A549 (cell line): ENCODE data around the gene VAV3.

Source experiments
- BHLHE40 ChIP-seq: IDR thresholded peaks from 2 replicates; pipeline ENCODE4 v1.6.1; 2012; ENCODE audit warnings: low read depth, low read length, inconsistent platforms
- CHD4 ChIP-seq: fragments of 200-600 bp; sonication (generic); IDR thresholded peaks from 2 replicates; pipeline ENCODE4 v1.6.1; 2016; ENCODE audit warnings: antibody characterized with exemption, mild to moderate bottlenecking, borderline replicate concordance
- CTCF ChIP-seq: fragments of >200 bp; sonication (Bioruptor Twin); formaldehyde crosslinking; IDR thresholded peaks from 3 replicates; pipeline ENCODE4 v1.5.1; 2016
- GATA3 ChIP-seq: IDR thresholded peaks from 2 replicates; pipeline ENCODE4 v1.6.1; 2012; ENCODE audit warnings: borderline replicate concordance
- MAX ChIP-seq: IDR thresholded peaks from 2 replicates; pipeline ENCODE4 v1.6.1; 2012
- MYC ChIP-seq: IDR thresholded peaks from 2 replicates; pipeline ENCODE4 v1.6.1; 2012; ENCODE audit warnings: mild to moderate bottlenecking, inconsistent platforms, low read length, improper control_type of control experiment, borderline replicate concordance
- NR3C1 ChIP-seq: fragments of >200 bp; sonication (Bioruptor Twin); formaldehyde crosslinking; IDR thresholded peaks from 3 replicates; pipeline ENCODE4 v1.6.1; 2017
- POLR2A ChIP-seq: IDR thresholded peaks from 2 replicates; pipeline ENCODE4 v1.6.1; 2012; ENCODE audit warnings: mild to moderate bottlenecking, low read length
- SMC3 ChIP-seq: fragments of >200 bp; sonication (Bioruptor Twin); formaldehyde crosslinking; IDR thresholded peaks from 3 replicates; pipeline ENCODE4 v1.6.1; 2018; ENCODE audit warnings: inconsistent platforms
- TF ChIP-seq, protein P1 (sequence below): fragments of >200 bp; sonication (Bioruptor Twin); formaldehyde crosslinking; IDR thresholded peaks from 3 replicates; pipeline ENCODE4 v1.6.1; 2016

DNA sequence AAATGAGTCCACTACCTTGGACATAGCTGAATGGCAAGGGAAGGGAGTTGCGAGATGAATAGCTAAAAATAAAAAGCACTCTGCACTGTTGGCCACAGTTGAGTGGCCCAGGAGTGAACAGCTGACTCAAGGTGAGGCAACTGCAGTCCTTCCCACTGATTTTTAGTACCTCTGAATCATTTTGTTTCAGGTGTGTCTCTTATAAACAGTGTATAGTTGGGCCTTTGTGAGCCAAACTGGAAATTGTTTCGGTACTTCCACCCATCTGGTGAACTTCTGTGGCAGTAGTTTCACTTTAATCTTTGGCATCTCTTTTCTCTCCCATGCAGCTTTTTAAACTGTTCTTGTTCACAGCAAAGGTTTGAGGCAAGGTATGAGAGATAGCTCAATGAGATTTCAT, 122.7 kb downstream of the VAV3 start:
- TF ChIP-seq CTCF = no peak
- TF ChIP-seq POLR2A = no peak
- TF ChIP-seq CHD4 = no peak
- TF ChIP-seq, protein P1, sequence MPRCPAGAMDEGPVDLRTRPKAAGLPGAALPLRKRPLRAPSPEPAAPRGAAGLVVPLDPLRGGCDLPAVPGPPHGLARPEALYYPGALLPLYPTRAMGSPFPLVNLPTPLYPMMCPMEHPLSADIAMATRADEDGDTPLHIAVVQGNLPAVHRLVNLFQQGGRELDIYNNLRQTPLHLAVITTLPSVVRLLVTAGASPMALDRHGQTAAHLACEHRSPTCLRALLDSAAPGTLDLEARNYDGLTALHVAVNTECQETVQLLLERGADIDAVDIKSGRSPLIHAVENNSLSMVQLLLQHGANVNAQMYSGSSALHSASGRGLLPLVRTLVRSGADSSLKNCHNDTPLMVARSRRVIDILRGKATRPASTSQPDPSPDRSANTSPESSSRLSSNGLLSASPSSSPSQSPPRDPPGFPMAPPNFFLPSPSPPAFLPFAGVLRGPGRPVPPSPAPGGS = no peak
- no peak for TF ChIP-seq MAX
- no peak for TF ChIP-seq NR3C1
- no peak for TF ChIP-seq SMC3
- TF ChIP-seq MYC = no peak
- no peak for TF ChIP-seq BHLHE40
- no peak for TF ChIP-seq GATA3
